ENCODE data around the gene CGNL1. TPM values are rescaled to one million over a fixed set of nuclear protein-coding genes. Genes with fewer than 3 reads are reported as not detected.

CGNL1 gene
- total RNA-seq, 1 donor from 2014 or later, result 31.9 TPM

- Histone ChIP-seq H3K27me3 (ENCODE audit: low read depth) (no peaks in the 10 kb centered on the region), H3K4me3 (no peak overlapping the region), H3K4me1 (peaks cover 4% of the 10 kb centered on the region), H3K27ac (replicated peaks) (peak overlapping the region; percentile 1), H3K9me3 (replicated peaks) (no peaks in the 10 kb centered on the region), H3K36me3 (no peaks in the 10 kb centered on the region)
- intact Hi-C loops (cut with micrococcal nuclease), result no loop called here
- DNase-seq, result no peak
- TF ChIP-seq, protein P1, sequence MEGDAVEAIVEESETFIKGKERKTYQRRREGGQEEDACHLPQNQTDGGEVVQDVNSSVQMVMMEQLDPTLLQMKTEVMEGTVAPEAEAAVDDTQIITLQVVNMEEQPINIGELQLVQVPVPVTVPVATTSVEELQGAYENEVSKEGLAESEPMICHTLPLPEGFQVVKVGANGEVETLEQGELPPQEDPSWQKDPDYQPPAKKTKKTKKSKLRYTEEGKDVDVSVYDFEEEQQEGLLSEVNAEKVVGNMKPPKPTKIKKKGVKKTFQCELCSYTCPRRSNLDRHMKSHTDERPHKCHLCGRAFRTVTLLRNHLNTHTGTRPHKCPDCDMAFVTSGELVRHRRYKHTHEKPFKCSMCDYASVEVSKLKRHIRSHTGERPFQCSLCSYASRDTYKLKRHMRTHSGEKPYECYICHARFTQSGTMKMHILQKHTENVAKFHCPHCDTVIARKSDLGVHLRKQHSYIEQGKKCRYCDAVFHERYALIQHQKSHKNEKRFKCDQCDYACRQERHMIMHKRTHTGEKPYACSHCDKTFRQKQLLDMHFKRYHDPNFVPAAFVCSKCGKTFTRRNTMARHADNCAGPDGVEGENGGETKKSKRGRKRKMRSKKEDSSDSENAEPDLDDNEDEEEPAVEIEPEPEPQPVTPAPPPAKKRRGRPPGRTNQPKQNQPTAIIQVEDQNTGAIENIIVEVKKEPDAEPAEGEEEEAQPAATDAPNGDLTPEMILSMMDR (IDR thresholded peaks at IDR 0.05; ENCODE audit: borderline replicate concordance), result no peak
Measured at GRCh38 chr15:57477736-57478522, 101.6 kb downstream of the CGNL1 start.

- peaks cover 4% of the 10 kb centered on the region for H3K4me1 ChIP-seq
- no peak overlapping the region for H3K4me3 ChIP-seq
- no peak overlapping the region for H3K27ac ChIP-seq (replicated peaks)
- intact Hi-C loops (cut with micrococcal nuclease), result no loop called here
- no peaks in the 10 kb centered on the region for H3K27me3 ChIP-seq (ENCODE audit: low read depth)
- H3K9me3 ChIP-seq (replicated peaks), result no peaks in the 10 kb centered on the region
- DNase-seq, result no peak
- TF ChIP-seq, protein P1 (IDR thresholded peaks at IDR 0.05; ENCODE audit: borderline replicate concordance), result no peak
- no peaks in the 10 kb centered on the region for H3K36me3 ChIP-seq
Measured at GRCh38 chr15:57479005-57479404, 102.7 kb downstream of the CGNL1 start.

- H3K4me3 ChIP-seq, result no peak overlapping the region
- H3K27me3 ChIP-seq (ENCODE audit: low read depth), result no peaks in the 10 kb centered on the region
- DNase-seq, result no peak
- H3K36me3 ChIP-seq, result no peaks in the 10 kb centered on the region
- H3K9me3 ChIP-seq (replicated peaks), result no peaks in the 10 kb centered on the region
- no peaks in the 10 kb centered on the region for H3K4me1 ChIP-seq
- TF ChIP-seq, protein P1 (IDR thresholded peaks at IDR 0.05; ENCODE audit: borderline replicate concordance), result no peak
- intact Hi-C loops (cut with micrococcal nuclease), result no loop called here
- H3K27ac ChIP-seq (replicated peaks), result no peak overlapping the region
Measured at GRCh38 chr15:57481038-57481705, 104.9 kb downstream of the CGNL1 start.

GRCh38 chr15:57485869-57486268 lies 109.6 kb downstream of the CGNL1 start:
- no peak for DNase-seq
- H3K4me1 ChIP-seq, result no peaks in the 10 kb centered on the region
- TF ChIP-seq, protein P1 (IDR thresholded peaks at IDR 0.05; ENCODE audit: borderline replicate concordance), result no peak
- no peak overlapping the region for H3K27ac ChIP-seq (replicated peaks)
- no peak overlapping the region for H3K4me3 ChIP-seq
- no peaks in the 10 kb centered on the region for H3K9me3 ChIP-seq (replicated peaks)
- no peaks in the 10 kb centered on the region for H3K36me3 ChIP-seq
- no peaks in the 10 kb centered on the region for H3K27me3 ChIP-seq (ENCODE audit: low read depth)
- intact Hi-C loops (cut with micrococcal nuclease), result no loop called here

- intact Hi-C loops (cut with micrococcal nuclease), result no loop called here
- no peaks in the 10 kb centered on the region for H3K9me3 ChIP-seq (replicated peaks)
- TF ChIP-seq, protein P1 (IDR thresholded peaks at IDR 0.05; ENCODE audit: borderline replicate concordance), result no peak
Measured at GRCh38 chr15:57486833-57487232, 110.5 kb downstream of the CGNL1 start.

More at GRCh38 chr15:57486833-57487232, 110.5 kb downstream of the CGNL1 start:
- no peaks in the 10 kb centered on the region for H3K27me3 ChIP-seq (ENCODE audit: low read depth)
- no peaks in the 10 kb centered on the region for H3K36me3 ChIP-seq
- H3K4me1 ChIP-seq, result no peaks in the 10 kb centered on the region
- DNase-seq, result no peak
- no peak overlapping the region for H3K27ac ChIP-seq (replicated peaks)
- H3K4me3 ChIP-seq, result no peak overlapping the region
